ENCODE data around the gene BCOR.

BCOR gene

DNA sequence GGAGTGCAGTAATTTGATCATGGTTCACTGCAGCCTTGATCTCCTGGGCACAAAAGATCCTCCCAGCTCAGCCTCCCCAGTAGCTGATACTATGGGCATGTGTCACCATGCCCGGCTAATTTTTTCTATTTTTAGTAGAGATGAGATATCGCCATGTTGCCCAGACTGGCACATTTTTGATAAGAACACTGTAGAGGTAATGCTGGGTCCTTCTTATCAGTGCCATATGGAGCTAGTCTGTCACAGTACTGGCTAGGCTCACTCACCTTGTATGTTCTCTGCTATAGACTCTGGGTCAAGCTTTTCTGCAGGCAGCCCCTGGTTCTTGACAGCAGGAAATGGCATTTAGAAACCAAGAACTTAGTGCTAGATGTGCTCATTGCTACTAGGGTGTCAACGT is 53.9 kb downstream of the BCOR start:
- TF ChIP-seq, protein P1, sequence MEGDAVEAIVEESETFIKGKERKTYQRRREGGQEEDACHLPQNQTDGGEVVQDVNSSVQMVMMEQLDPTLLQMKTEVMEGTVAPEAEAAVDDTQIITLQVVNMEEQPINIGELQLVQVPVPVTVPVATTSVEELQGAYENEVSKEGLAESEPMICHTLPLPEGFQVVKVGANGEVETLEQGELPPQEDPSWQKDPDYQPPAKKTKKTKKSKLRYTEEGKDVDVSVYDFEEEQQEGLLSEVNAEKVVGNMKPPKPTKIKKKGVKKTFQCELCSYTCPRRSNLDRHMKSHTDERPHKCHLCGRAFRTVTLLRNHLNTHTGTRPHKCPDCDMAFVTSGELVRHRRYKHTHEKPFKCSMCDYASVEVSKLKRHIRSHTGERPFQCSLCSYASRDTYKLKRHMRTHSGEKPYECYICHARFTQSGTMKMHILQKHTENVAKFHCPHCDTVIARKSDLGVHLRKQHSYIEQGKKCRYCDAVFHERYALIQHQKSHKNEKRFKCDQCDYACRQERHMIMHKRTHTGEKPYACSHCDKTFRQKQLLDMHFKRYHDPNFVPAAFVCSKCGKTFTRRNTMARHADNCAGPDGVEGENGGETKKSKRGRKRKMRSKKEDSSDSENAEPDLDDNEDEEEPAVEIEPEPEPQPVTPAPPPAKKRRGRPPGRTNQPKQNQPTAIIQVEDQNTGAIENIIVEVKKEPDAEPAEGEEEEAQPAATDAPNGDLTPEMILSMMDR (conservative IDR thresholded peaks at IDR 0.05) = no peak
- no peak for TF ChIP-seq ZFX (IDR thresholded peaks at IDR 0.05)
- no peak overlapping the region for H3K27ac ChIP-seq

DNA sequence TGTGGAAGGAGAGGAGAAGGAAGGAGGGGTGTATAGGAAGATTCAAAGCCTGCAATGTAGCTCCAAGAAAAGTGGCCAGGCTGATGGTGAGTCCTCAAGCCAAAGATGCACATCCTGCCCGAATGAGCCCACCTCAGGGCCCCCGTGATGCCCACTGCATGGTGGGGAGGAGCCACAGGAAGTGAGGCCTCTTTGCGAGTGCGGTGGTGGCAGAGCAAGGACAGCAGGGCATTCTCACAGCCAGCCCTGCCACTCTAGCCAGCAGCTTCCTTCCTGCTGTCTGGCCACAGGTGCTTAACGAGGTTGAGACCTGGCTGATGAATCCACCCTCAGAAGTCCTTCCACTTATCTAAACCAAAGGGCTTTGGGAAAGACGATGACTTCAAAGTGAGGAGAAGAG is 55.8 kb downstream of the BCOR start:
- no peak overlapping the region for H3K27ac ChIP-seq
- TF ChIP-seq ZFX (IDR thresholded peaks at IDR 0.05) = no peak
- TF ChIP-seq, protein P1 (conservative IDR thresholded peaks at IDR 0.05) = no peak

DNA sequence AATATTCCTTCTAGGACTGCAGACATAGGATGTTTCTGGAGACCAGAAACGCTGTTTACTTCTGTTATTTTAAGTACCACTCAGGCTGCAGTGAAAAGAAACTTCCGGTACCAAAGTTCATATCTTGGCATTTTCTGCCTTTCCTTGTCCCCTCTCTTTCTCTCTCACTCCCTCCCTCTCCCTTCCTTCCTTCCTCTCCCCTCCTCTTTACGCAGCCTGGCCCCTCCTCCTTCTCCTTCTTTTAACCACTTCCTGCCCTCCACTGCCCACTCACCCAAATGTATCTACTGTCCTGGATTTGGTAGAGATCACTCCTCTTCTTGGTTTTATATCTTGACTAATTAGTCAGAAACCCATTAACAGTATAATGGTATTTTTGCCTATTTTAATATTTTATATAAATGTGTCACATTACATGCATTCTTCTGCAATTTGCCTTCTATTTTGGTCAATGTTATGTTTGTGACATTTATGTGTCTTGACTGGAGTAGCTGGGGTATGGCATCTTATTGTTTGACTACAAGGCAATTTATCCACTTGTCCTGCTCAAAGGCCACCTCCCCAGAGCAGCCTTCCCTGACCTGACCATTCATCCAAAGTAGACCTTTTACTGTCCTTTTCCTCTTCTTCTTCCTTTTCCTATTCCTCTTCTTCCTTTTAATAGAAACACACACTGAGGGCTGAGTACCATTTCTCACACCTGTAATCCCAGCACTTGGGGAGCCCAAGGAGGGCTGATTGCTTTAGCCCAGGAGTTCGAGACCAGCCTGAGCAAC is 56.9 kb downstream of the BCOR start:
- TF ChIP-seq ZFX (IDR thresholded peaks at IDR 0.05) = no peak
- TF ChIP-seq, protein P1 (conservative IDR thresholded peaks at IDR 0.05) = no peak
- no peak overlapping the region for H3K27ac ChIP-seq

DNA sequence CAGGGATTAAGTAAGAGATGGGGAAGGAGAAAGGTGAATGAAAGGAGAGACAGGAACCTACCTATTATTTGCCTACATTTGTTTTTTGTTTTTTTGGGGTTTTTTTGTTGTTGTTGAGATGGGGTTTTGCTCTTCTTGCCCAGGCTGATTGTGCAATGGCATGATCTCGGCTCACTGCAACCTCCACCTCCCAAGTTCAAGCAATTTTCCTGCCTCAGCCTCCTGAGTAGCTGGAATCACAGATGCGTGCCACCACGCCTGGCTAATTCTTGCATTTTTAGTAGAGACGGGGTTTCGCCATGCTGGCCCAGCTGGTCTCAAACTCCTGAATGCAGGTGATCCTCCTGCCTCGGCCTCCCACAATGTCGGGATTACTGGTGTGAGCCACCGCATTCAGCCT is 57.9 kb downstream of the BCOR start:
- TF ChIP-seq ZFX (IDR thresholded peaks at IDR 0.05) = no peak
- TF ChIP-seq, protein P1 (conservative IDR thresholded peaks at IDR 0.05) = no peak
- no peak overlapping the region for H3K27ac ChIP-seq

DNA sequence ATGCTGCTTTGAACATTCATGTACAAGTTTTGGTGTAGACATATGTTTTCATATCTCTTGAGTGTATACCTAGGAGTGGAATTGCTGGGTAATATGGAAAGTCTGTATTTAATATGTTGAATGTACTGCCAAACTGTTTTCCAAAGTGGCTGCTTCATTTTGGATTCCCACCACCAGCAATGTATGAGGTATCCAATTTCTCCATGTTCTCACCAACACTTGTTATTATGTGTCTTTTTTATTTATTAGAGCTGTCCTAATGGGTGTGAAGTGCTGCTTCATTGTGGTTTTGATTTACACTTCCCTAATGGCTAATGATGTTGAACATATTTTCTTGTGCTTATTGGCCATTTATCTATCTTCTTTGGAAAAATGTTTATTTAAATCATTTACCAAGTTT is 60.4 kb downstream of the BCOR start:
- no peak overlapping the region for H3K27ac ChIP-seq
- no peak for TF ChIP-seq ZFX (IDR thresholded peaks at IDR 0.05)
- TF ChIP-seq, protein P1 (conservative IDR thresholded peaks at IDR 0.05) = no peak

DNA sequence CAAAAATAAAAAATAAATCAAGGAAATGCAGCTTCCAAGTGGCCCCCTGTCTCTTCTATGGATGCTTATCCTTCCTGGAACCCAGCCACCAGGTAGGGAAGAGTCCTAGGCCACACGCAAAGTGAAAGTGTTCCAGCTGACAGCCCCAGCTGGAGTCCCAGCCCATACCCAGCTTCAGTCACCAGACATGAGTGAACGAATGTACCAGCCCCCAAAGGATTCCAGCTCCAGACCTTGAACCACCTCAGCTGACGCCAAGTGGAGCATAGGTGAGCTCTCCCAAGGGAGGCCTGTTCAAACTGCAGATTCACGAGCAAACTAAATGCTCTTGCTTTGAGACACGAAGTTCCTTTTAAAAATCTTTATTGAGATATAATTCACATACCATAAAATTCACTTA is 62.0 kb downstream of the BCOR start:
- no peak overlapping the region for H3K27ac ChIP-seq
- no peak for TF ChIP-seq ZFX (IDR thresholded peaks at IDR 0.05)
- TF ChIP-seq, protein P1 (conservative IDR thresholded peaks at IDR 0.05) = no peak

DNA sequence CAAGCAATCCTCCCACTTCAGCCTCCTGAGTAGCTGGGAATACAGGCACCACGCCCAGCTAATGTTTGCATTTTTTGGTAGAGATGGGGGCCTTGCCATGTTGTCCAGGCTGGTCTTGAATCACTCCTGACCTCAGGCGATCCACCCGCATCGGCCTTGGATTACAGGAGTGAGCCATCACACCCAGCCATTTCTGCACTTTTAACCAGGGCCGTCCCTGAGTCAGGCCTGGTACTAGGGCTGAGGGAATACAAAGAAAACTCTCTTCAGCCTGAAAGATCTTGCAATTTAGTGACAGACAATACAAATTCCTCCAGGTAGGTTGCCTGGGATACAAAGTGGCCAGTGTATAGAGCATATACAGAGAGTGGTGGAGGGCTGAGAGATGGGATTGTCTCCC is 65.8 kb downstream of the BCOR start:
- TF ChIP-seq, protein P1 (conservative IDR thresholded peaks at IDR 0.05) = no peak
- TF ChIP-seq ZFX (IDR thresholded peaks at IDR 0.05) = no peak
- no peak overlapping the region for H3K27ac ChIP-seq

Data from C4-2B (cell line).